ENCODE measurements around the gene TINCR. TPM values are rescaled to one million over a fixed set of nuclear protein-coding genes. Genes with fewer than 3 reads are reported as not detected.

TINCR gene
- total RNA-seq, 1 experiment from 2014 or later = 0.17 TPM

DNA sequence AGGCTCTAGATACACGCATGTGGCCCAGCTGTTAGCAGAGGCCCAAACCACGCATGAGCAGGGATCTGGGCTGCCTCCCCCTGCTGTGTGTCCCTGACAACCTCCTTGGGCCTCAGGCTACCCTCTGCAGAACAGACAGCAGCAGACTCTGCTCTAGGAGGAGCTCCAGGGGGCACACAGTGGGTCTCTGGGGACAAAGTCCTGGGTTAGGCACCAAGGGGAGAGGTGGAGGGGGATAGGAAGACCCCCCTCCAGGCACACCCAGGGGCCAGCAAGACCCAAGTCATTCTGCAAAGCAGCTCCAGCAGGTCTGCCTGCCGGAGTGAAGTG is 8.0 kb downstream of the TINCR start:
- Histone ChIP-seq H3K9ac (ENCODE audit: extremely low read depth, insufficient read length, low read length) (no peak overlapping the region), H4K91ac (ENCODE audit: insufficient read length, low read depth, low read length) (no peak overlapping the region), H3K79me1 (ENCODE audit: insufficient read depth, low read depth, low read length, poor library complexity, severe bottlenecking) (no peaks in the 10 kb centered on the region), H2BK5ac (ENCODE audit: insufficient read length, low read length) (no peak overlapping the region), H2AK5ac (ENCODE audit: insufficient read length, low read length) (no peak overlapping the region), H3K27ac (ENCODE audit: insufficient read length, low read depth, low read length) (no peak overlapping the region), H3K79me2 (ENCODE audit: insufficient read depth, low read length) (no peaks in the 10 kb centered on the region), H3T11ph (ENCODE audit: low read length) (no peak overlapping the region), H4K8ac (replicated peaks; ENCODE audit: insufficient read length, low read depth, low read length) (no peak overlapping the region), H4K5ac (ENCODE audit: insufficient read length, low read depth, low read length) (no peak overlapping the region), H3K14ac (ENCODE audit: insufficient read depth, low read length) (no peak overlapping the region), H3K27me3 (ENCODE audit: insufficient read depth, low read length) (no peaks in the 10 kb centered on the region), H2AFZ (ENCODE audit: low read length) (no peak overlapping the region), H4K20me1 (ENCODE audit: control insufficient read depth, insufficient read depth, insufficient read length) (peaks cover 3% of the 10 kb centered on the region), H3K9me3 (ENCODE audit: control insufficient read depth, low read depth, low read length) (no peaks in the 10 kb centered on the region), H3K4me2 (ENCODE audit: insufficient read depth, insufficient read length, low read length) (no peak overlapping the region), H2BK15ac (ENCODE audit: low read depth, low read length) (no peak overlapping the region), H3K4me1 (ENCODE audit: insufficient read depth, low read length) (no peaks in the 10 kb centered on the region; the same call in 1 of the 2 replicates), H3K18ac (ENCODE audit: insufficient read length, low read depth, low read length) (no peak overlapping the region), H3K4ac (ENCODE audit: low read depth, low read length) (no peak overlapping the region), H2BK20ac (ENCODE audit: low read depth, low read length, poor library complexity, severe bottlenecking) (no peak overlapping the region), H3K23ac (ENCODE audit: insufficient read length, low read depth, low read length) (no peak overlapping the region), H2BK120ac (ENCODE audit: low read depth, low read length, poor library complexity, severe bottlenecking) (no peak overlapping the region), H3K23me2 (ENCODE audit: insufficient read length, low read depth, low read length, poor library complexity, severe bottlenecking) (no peaks in the 10 kb centered on the region), H2BK12ac (ENCODE audit: insufficient read length, low read depth, low read length) (no peak overlapping the region), H3K56ac (ENCODE audit: insufficient read length, low read depth, low read length) (no peak overlapping the region)
- peaks cover 9 to 10% of the 10 kb centered on the region in 2 experiments for H3K9me3 Mint-ChIP-seq
- WGBS (ENCODE audit: extremely low coverage, insufficient read length, low lambda C conversion rate) = no CpG with 5 or more reads among the region's 3 CpGs
- H3K4me1 Mint-ChIP-seq = peaks cover 21 to 31% of the 10 kb centered on the region in 2 experiments
- H3K27me3 Mint-ChIP-seq (ENCODE audit: low read depth) = peaks cover 36% of the 10 kb centered on the region
- DNase-seq = no peak
- H3K4me3 Mint-ChIP-seq = no peak overlapping the region
- TF ChIP-seq, protein P1, sequence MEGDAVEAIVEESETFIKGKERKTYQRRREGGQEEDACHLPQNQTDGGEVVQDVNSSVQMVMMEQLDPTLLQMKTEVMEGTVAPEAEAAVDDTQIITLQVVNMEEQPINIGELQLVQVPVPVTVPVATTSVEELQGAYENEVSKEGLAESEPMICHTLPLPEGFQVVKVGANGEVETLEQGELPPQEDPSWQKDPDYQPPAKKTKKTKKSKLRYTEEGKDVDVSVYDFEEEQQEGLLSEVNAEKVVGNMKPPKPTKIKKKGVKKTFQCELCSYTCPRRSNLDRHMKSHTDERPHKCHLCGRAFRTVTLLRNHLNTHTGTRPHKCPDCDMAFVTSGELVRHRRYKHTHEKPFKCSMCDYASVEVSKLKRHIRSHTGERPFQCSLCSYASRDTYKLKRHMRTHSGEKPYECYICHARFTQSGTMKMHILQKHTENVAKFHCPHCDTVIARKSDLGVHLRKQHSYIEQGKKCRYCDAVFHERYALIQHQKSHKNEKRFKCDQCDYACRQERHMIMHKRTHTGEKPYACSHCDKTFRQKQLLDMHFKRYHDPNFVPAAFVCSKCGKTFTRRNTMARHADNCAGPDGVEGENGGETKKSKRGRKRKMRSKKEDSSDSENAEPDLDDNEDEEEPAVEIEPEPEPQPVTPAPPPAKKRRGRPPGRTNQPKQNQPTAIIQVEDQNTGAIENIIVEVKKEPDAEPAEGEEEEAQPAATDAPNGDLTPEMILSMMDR (conservative IDR thresholded peaks at IDR 0.05) = no peak
- no peak overlapping the region for H3K27ac Mint-ChIP-seq
- peaks cover 0 to 9% (median 4%) of the 10 kb centered on the region in 3 experiments; a peak in 1 of 7 replicates for H3K36me3 Mint-ChIP-seq (ENCODE audit: insufficient read depth in 1 of 3, low read depth in 3 of 3)
